Lung microvascular endothelial cell (primary cell): ENCODE results near the gene PNMA8A. TPM values are rescaled to one million over a fixed set of nuclear protein-coding genes. Genes with fewer than 3 reads are reported as not detected.
"Not testable (repeated sequence)": the region's sequence is repeated elsewhere in the genome, so short reads cannot be mapped to it uniquely, and the experiment has no call there.

Experiments
- DNase-seq, 2 donors: peaks; one replicate each; pipeline versions ENCODE4 v3.0.0 to v3.0.0-alpha.2; 2010; ENCODE audit warnings: low read depth in 2 of 2
- total RNA-seq: library from RNA; depleted of rRNA; stranded (reverse); fragments of >200 nt; gene quantifications from 2 replicates; pipeline ENCODE4 v1.2.1, GENCODE V29; 2014

PNMA8A gene
- total RNA-seq, 1 donor from 2014 or later, result not detected

DNA sequence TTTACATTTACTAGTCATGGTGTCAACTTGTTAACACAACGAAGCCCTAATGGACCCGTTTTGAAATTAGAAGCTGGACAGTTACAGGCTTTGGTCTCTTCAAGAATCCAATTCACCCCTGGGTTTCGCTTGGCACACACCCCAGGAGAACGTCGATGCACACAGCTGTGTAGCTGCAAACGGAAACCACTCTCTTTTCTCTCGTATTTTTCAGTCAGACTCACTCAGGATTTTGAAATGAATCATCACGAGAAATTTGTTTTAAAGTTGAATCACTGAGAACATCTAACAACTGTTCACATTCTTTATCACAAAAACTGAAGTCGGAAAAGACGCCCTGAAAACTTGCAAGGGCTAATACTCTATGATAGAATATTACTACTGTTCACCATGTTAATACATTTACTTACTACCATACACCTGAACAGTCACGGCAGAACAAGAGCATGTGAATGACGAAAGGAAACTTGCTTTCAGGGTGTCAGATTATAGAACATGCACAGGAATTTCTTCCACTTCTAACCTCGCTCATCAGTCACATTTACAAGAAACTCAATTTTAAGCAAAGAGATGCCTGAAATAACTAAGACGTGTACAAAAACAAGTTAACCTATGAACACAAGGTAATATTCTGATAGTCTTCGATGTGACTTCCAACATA, 4.7 kb downstream of the PNMA8A start:
- DNase-seq, result peak in 1 of 2 donors; percentile 71

DNA sequence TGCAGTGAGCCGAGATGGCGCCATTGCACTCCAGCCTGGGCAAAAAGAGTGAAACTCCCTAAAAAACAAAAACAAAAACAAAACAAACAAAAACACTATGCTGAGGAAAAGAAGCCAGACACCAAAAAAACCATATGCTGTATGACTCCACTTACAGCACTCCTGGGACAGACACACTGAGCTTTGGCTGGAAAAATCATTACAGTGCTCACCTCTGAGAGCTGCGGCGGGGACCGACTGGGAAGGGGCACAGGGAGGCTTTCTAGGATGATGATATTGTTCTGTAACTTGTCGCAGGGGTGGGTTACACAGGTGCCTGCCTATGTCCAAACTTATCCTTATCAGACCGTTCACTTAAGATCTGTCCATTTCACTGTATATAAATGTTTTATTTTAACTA, 7.8 kb downstream of the PNMA8A start:
- no peak for DNase-seq

GRCh38 chr19:46461537-46461936, 9.8 kb downstream of the PNMA8A start:
- no peak for DNase-seq

DNA sequence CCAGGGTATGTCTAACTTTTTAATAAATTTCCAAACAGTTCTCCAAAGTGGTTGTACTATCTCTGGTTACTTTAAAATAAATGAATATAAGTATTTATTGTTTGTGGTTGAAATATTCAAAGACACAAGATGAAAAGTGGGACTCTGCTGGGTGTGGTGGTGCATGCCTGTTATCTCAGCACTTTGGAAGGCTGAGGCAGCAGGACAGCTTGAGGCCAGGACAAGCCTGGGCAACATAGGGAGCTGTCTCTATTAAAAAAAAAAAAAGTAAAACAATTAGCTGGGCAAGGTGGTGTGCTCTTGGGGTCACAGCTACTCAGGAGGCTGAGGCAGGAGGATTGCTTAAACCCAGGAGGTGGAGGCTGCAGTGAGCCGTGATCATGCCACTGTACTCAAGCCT, 10.4 kb downstream of the PNMA8A start:
- DNase-seq, result no peak

DNA sequence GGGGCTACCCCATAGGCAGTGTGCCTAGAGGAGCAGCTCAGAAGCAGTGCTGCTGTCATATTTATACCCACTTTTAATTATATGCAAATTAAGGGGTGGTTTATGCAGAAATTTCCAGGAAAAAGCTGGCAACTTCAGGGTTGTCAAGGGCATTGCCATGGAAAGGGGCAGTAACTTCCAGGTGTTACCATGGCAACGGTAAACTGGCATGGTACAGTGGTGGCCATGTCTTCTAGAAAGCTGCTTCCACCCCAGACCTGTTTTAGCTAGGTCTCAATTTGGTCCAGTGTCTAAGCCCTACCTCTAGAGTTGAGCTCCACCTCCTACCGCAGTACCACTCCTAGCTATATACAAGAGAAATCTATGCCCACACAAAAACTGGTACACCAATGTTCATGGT, 11.3 kb downstream of the PNMA8A start:
- DNase-seq, result no peak

DNA sequence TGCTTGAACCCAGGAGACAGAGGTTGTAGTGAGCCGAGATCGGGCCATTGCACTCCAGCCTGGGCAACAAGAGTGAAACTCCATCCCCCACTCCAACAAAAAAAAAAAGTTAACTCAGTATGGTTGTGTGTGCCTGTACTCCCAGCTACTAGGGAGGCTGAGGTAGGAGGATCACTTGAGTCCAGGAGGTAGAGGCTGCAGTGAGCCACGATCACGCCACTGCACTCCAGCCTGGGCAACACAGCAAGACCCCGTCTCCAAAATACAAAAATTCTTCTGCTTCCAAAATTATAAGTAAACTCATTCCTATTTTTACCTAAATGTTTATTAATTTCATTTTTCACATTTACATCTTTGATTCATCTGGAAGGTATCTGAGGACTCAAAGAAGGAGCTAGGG, 14.4 kb downstream of the PNMA8A start:
- no peak for DNase-seq

- DNase-seq, result no peak
Measured at GRCh38 chr19:46454244-46454643, 17.1 kb downstream of the PNMA8A start.

- no peak for DNase-seq
Measured at GRCh38 chr19:46453661-46454060, 17.7 kb downstream of the PNMA8A start.

DNA sequence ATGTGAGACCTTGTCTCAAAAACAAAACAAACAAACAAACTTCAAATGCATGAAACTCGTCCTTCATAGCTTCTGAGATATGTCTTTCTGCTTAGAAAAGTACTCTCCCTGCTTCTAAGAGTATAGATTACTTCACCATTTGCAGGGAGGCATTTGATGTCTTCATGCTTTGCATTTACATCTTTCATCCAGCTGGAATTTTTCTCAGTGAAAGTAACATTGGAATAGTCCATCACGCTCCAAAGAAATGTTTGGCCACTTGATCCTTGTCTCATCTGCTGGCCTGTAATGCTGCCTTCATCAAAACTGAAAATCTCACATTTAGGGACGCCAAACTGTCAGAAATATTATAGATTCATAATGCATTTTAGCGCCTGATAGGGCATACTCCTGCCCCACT, 19.2 kb downstream of the PNMA8A start:
- no peak for DNase-seq

DNA sequence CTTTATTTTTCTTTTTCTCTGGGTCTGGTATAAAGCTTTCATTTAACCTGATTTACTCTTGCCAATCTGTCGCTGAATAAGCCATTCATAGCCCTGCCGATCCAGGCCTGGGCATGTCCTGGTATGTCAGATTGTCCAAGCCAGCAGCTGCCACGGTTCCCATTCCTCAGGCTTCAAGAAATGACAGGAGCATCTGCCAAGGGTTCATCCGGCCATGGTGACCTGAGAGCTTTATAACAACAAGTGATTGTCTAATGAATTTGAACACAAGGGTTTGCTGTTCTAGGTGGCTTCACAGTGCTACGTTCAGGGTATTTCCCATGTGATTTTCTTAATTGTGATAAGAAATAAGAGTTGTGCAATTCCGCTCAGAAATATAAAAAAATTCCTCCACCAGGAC, 20.0 kb downstream of the PNMA8A start:
- peak in 1 of 2 donors; percentile 19 for DNase-seq

DNA sequence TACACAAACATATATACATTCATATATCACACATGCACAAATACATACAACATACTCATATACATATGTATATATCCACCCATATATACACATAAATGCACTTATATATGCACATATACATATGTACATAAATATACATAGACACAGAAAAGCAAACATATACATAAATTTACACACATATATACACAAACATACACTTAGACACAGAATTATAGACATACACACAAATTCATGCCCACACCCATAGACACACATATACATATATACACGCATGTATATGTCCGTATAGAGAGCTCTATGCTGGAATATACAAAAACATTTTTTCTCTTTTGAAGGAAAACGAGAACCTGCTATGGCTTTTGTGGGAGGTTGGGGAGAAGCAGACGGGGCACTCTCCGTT, 20.6 kb downstream of the PNMA8A start:
- DNase-seq, result no peak

DNA sequence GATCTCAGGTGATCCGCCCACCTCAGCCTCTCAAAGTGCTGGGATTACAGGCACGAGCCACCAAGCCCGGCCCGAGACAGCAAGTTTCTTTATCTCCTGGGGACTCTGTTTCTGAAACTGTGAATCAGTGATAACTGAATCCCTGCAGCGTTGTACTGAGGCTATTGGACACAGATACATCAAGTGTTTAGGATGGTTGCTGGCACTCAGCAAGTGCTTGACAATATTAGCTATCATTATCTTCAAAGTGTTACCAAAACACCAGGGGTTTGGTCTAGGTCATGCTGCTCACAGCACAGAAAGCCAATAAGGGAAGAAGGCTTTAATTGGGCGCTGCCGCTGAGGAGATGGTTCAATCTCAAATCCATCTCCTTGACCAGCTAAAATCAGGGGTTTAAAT, 22.1 kb downstream of the PNMA8A start:
- DNase-seq, result no peak

DNA sequence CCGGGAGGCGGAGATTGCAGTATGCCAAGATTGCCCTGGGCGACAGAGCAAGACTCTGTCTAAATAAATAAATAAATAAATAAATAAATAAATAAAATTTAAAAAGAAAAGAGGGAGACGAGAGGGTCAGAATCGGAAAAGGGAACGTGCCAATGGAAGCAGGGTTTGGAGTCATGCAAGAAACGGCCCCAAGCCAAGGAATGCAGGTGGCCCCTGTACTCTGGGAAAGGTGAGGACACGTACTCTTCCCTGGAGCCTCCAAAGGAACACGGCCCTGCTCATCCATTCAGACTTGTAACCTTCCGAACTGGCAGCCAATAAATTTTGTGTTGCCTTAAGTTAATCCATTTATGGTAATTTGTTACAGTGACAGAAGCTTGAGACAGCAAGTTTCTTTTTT, 22.8 kb downstream of the PNMA8A start:
- no peak for DNase-seq

DNA sequence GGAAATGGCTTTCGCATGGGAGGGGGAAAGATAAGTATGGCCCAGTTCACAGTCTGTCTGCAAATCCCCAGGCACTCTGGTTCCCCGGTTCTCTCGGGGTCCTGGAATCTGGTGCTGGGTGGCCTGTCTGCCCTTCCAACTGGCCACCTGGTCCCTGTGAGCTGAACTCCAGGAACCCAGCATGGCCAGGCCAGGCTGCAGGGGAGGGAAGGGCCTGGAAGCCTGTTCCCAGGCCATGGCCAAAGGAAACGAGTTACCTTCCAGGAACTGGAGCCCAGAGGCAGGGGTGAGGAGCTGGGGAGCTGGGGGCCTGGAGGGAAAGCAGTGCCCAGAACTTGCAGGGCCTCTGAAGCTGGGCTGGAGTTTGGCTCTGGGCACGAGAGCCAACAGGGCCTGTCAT, 23.5 kb downstream of the PNMA8A start:
- DNase-seq, result no peak

DNA sequence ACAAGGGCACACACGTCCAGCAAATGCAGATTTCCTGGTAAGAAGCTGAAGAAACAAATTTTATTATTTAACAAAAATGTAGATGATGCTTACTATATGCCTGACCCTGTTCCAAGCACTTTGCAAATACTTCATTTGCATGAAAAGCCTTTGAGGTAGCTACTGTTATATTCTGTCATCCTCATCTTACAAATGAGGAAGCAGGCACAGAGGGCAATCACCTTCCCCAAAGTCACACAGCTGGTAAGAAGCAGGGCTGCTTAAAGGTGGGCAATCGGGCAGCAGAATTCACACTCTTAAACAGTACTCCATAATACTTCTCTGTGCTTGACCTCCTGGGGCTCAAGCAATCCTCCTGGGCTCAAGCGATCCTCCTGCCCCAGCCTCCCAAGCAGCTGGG, 24.4 kb downstream of the PNMA8A start:
- no peak for DNase-seq

DNA sequence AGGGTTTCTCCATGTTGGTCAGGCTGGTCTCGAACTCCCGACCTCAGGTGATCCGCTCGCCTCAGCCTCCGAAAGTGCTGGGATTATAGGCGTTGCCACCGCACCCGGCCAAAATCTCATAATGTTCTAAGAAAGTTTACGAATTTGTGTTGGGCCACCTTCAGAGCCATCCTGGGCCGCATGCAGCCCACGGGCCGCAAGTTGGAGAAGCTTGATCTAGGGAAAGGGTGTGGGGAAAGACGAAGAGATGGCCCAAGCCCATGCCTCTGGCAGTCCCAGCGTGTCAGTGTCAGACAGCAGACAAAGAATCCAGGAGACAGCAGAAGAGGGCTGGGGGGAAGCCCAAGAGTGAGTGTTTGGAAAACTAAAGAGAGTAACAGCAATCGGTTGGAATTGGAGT, 25.3 kb downstream of the PNMA8A start:
- DNase-seq, result no peak

DNA sequence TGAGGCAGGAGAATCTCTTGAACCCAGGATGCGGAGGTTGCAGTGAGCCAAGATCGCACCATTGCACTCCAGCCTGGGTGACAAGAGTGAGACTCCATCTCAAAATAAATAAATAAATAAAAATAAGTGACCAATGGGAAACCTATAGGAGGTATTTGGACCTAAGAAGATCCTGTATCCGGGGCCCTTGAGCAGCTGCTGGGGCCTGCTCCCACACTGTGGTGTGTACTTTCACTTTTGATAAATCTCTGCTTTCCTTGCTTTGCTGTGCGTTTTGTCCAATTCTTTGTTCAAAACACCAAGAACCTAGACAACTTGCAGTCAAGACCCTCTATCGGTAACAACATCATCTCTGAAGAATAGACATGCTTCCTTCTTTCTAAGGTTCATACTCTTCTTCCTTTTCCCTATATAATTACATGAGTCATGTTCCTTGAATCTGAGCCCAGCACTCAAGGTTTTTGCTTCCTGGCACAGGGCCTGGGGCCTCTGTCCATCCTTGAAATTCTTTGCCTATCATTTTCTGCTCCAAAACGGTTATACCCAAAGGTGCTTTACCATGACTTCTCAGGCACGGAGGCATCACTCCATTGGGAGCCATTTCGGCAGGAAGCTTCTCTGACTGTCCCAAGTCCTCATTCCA, 28.4 kb downstream of the PNMA8A start:
- DNase-seq, result peak in 1 of 2 donors; percentile 48

DNA sequence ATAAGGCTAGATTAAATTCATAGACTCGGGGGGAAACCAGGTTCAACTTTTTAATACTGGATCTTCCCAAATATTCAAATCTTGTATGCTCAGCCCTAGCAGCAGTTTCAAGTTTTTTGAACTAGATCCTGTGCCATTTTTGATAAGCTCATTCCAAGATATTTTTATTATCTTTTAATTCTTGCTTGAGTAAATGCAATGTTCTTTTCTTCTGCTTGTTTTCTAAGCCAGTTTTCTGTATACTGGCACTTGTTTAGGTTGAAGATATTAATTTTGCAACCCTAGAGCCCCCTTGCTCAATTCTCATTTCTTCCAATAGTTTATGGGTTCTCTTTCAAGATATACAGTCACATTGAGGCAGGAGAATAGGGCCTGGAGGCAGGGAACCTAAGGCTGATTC, 29.5 kb downstream of the PNMA8A start:
- DNase-seq, result no peak

- not testable (repeated sequence) for DNase-seq
Measured at GRCh38 chr19:46435689-46436088, 35.7 kb downstream of the PNMA8A start.

GRCh38 chr19:46435009-46435408, 36.4 kb downstream of the PNMA8A start:
- DNase-seq, result no peak

GRCh38 chr19:46433470-46433869, 37.9 kb downstream of the PNMA8A start:
- not testable (repeated sequence) for DNase-seq

GRCh38 chr19:46431824-46432223, 39.5 kb downstream of the PNMA8A start:
- DNase-seq, result no peak

DNA sequence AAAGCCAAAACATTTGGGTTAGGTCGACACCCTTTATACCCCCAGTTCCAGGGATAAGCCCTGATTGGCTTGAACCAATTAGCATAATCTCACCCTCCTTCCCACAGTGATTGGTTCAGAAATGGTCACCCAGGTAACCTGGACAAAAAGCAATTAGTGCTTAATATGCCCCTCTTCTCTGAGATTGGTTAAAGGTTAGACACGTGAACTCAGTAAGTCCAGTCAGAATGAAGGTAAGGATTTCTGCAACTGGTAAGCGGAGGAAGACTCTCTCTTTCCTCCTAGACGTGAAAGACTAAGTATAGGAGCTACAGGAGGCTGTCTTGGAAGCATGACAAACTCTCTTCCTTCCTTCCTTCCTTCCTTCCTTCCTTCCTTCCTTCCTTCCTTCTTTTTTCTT, 41.4 kb downstream of the PNMA8A start:
- no peak for DNase-seq
